HG02610 (cell line): ENCODE results near the gene MRPL53.

Experiments used
- ATAC-seq: cut with Tn5 transposase; IDR thresholded peaks from one replicate; pipeline ENCODE4 v1.9.1; 2021; ENCODE audit warnings: mild to moderate bottlenecking, moderate library complexity; ENCODE audit not compliant: unreplicated experiment

The MRPL53 gene

GRCh38 chr2:74472086-74472944 lies at the start of gene MRPL53:
MRPL53 (minus strand) TSS chr2:74472680; CDS start chr2:74472660, 20 bp downstream.
- ATAC-seq: peak; percentile 92

GRCh38 chr2:74516650-74517049 lies 44.2 kb upstream of the MRPL53 start:
- ATAC-seq: no peak

- ATAC-seq: peak; percentile 61
These were observed 43.6 kb upstream of the MRPL53 start for GRCh38 chr2:74515981-74516633.

GRCh38 chr2:74515271-74515980 lies 42.9 kb upstream of the MRPL53 start:
- no peak for ATAC-seq

- no peak for ATAC-seq
These were observed 42.1 kb upstream of the MRPL53 start, which contains the start of gene TLX2 for GRCh38 chr2:74514368-74515270. TLX2 (plus strand) TSS chr2:74514450; CDS start chr2:74514807, 357 bp downstream.

- no peak for ATAC-seq
These were observed 41.3 kb upstream of the MRPL53 start for GRCh38 chr2:74513605-74514367.

- ATAC-seq: no peak
These were observed 40.5 kb upstream of the MRPL53 start for GRCh38 chr2:74512744-74513604.

- no peak for ATAC-seq
These were observed 38.9 kb upstream of the MRPL53 start for GRCh38 chr2:74511104-74511989.

GRCh38 chr2:74510272-74510671 lies 37.8 kb upstream of the MRPL53 start:
- no peak for ATAC-seq

- peak; percentile 3 for ATAC-seq
These were observed 35.5 kb upstream of the MRPL53 start for GRCh38 chr2:74507926-74508520.

- peak; percentile 88 for ATAC-seq
These were observed 34.9 kb upstream of the MRPL53 start, which contains the start of gene PCGF1 for GRCh38 chr2:74507145-74507925. PCGF1 (minus strand) TSS chr2:74507695; CDS start chr2:74507668, 27 bp downstream.

GRCh38 chr2:74505448-74506246 lies 33.2 kb upstream of the MRPL53 start:
- no peak for ATAC-seq

GRCh38 chr2:74504591-74504990 lies 32.1 kb upstream of the MRPL53 start:
- ATAC-seq: no peak

GRCh38 chr2:74503506-74504475 lies 31.3 kb upstream of the MRPL53 start:
- ATAC-seq: no peak
